Measurements from ENCODE around the gene GNB2.

GNB2 gene

DNA sequence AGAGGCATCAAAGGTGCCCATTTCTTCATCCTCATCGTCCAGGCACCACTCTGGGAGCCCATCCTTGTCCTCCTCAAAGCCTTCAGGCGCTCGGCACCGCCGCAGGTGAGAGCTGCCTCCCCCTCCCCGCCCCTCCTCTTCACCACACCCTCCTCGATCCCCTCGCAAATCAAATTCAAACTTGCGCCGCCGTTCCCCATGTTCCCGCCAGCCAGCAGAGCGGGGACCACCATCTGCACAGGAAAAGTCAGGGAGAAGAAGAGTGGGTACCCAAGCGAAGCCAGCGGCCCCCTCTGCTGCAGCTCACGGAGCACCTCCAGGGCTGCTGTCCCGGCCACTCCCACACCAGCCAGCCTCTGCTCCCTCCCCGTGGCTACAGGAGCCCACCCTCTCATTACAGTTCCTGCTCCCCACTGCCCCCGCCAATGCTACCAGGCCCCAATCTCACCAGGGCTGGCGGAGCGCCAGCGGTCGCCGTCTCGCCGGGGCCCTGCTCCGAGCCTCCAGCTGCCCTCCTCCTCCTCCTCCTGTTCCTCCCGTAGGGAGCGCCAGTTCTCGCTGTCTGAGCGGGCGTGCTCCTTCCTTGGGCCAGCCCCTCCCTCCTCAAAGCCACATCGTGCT is 12.8 kb downstream of the GNB2 start:
- in situ Hi-C loops (cut with HindIII; ENCODE audit: low sequenced_read_pairs): no loop called here
- TF ChIP-seq, protein P1, sequence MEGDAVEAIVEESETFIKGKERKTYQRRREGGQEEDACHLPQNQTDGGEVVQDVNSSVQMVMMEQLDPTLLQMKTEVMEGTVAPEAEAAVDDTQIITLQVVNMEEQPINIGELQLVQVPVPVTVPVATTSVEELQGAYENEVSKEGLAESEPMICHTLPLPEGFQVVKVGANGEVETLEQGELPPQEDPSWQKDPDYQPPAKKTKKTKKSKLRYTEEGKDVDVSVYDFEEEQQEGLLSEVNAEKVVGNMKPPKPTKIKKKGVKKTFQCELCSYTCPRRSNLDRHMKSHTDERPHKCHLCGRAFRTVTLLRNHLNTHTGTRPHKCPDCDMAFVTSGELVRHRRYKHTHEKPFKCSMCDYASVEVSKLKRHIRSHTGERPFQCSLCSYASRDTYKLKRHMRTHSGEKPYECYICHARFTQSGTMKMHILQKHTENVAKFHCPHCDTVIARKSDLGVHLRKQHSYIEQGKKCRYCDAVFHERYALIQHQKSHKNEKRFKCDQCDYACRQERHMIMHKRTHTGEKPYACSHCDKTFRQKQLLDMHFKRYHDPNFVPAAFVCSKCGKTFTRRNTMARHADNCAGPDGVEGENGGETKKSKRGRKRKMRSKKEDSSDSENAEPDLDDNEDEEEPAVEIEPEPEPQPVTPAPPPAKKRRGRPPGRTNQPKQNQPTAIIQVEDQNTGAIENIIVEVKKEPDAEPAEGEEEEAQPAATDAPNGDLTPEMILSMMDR (IDR thresholded peaks at IDR 0.05; ENCODE audit: low read depth, low read length, missing control alignments): no peak
- H3K4me3 ChIP-seq (ENCODE audit: low read depth, low read length): no peak overlapping the region
- DNase-seq (ENCODE audit: low read depth): no peak

DNA sequence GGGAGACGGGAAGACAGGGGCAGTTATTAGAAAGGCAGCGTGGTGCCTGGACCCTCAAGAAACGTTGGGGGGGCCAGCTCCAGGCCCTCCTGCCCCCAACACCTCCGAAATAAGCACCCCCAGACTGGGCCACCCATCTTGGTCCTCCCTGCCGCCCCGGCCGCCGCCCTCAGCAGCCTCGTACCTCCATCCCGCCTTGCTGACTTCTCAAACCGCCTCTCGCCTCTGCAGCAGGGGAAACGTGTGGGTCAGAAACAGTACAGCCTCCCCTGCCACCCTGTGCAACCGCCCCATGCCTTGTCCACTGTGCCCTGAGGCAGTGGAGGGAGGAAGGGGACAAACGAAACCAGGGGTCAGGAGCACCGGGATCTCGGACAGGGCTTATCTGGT is 13.3 kb downstream of the GNB2 start:
- H3K4me3 ChIP-seq (ENCODE audit: low read depth, low read length): no peak overlapping the region
- TF ChIP-seq, protein P1 (IDR thresholded peaks at IDR 0.05; ENCODE audit: low read depth, low read length, missing control alignments): no peak
- DNase-seq (ENCODE audit: low read depth): no peak
- in situ Hi-C loops (cut with HindIII; ENCODE audit: low sequenced_read_pairs): no loop called here

DNA sequence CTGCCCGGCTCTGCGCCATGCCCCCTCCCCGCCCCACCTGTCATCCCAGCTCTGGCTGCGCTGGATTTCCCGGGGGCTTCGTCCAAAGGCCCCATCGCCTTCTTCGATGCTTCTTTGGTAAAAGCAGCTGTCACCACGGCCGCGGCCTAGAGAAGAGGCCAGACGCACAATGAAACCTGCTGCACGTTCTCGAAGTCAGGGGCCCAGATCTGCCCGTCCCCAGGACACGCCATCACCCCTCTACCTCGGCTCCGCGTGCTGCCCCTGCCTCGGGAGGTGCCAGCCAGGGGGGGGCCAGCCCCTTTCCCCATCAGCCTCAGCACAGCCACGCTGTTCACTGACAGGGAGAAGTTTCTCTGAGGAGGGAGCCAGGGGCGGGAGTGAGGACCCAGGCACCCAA is 13.7 kb downstream of the GNB2 start:
- H3K4me3 ChIP-seq (ENCODE audit: low read depth, low read length): no peak overlapping the region
- in situ Hi-C loops (cut with HindIII; ENCODE audit: low sequenced_read_pairs): no loop called here
- TF ChIP-seq, protein P1 (IDR thresholded peaks at IDR 0.05; ENCODE audit: low read depth, low read length, missing control alignments): no peak
- no peak for DNase-seq (ENCODE audit: low read depth)

DNA sequence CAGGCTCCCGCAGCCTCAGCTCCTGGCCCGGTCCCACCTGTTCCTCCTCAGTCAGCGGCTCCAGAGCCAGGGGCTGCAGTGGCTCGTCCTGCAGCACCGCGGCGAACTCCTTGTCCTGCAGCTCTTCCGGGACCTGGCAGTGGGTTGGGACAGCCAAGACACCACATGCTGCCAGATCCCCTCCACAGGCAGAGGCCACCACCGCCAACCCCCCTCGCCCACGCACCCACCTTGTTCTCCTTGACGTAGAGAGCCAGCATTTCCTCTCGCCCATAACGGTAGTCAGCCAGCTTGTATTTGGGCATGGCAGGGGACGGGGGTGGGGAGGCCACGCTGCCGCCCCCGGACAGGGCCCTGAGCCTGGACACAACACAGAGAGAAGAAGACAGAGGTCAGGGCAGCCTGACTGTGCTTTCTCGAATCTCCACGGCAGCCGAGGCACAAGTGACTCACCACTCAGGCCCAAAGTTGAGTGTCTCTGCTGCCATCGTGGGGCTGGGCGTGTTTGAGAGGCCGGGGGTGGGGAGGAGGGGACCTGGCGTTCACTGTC is 14.3 kb downstream of the GNB2 start:
- no peak for DNase-seq (ENCODE audit: low read depth)
- in situ Hi-C loops (cut with HindIII; ENCODE audit: low sequenced_read_pairs): no loop called here
- TF ChIP-seq, protein P1 (IDR thresholded peaks at IDR 0.05; ENCODE audit: low read depth, low read length, missing control alignments): no peak
- H3K4me3 ChIP-seq (ENCODE audit: low read depth, low read length): no peak overlapping the region

DNA sequence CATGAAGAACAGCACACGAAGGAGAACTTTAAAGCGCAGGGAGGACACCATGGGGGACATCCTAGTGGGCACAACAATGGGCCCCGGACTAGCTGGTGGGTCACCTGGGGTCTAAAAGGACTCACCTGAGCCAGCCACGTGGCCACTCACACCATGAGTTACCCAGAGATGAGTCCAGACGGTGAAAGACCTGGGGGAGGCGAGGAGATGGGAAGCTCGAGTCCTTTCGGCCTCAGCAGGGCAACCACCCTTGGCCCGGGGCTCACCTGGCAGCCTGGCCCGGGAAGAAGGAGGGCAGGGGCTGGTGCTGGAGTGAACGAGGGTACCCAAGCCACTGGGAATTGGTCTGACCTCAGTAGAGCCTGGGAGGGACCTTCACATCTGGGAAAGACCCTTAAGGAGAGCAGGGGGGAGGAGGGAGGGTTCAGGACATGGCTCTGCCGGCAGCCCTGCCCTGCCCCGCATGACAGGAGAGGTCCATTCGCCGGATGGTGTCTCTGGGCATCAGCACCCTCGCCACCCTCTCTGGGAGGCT is 14.9 kb downstream of the GNB2 start:
- no peak for DNase-seq (ENCODE audit: low read depth)
- TF ChIP-seq, protein P1 (IDR thresholded peaks at IDR 0.05; ENCODE audit: low read depth, low read length, missing control alignments): no peak
- H3K4me3 ChIP-seq (ENCODE audit: low read depth, low read length): no peak overlapping the region
- in situ Hi-C loops (cut with HindIII; ENCODE audit: low sequenced_read_pairs): no loop called here

DNA sequence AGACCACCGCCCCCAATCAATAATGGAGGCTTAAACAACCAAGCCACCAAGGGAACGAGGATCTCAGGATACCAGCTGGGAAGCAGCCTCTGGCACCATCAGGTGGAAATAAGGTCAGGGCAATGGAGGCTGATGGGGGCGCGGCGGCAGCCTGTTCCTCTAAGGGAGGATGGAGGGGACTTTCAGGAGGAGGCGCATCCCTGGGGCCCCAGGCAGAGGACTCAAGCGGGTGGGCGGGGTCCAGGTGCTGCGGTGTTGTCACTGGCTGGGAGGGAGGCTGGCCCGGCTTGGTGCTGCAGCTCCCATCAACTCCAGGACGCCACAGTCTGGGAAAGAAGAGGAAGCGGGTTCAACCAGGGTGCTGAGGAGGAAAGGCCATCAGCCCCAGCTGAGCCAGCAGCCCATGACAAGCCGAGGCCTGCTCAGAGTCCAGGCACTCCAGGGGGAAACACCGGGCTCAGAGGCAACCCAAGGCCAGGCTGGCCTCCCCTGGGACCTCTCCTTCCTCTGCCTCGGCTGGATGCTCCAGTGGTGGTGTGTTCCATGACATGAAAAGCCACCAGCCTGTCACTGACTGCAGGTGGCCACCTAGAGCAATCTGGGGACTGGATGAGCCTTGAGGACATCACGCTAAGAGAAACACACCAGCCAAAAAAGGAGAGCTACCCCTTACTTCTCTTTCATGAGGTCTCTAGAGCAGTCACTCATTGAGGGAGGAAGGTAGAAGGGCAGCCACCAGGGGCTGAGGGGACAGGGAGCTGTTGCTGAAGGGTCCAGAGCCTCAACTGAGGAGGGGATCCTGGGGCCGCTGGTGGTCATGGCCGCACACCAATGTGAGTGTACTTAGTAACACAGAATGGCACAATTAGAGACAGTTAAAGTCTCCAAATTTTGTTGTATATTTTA is 15.9 kb downstream of the GNB2 start:
- TF ChIP-seq, protein P1 (IDR thresholded peaks at IDR 0.05; ENCODE audit: low read depth, low read length, missing control alignments): no peak
- DNase-seq (ENCODE audit: low read depth): no peak
- in situ Hi-C loops (cut with HindIII; ENCODE audit: low sequenced_read_pairs): no loop called here
- no peak overlapping the region for H3K4me3 ChIP-seq (ENCODE audit: low read depth, low read length)

Data from astrocyte of the cerebellum (primary cell).